ENCODE data around the gene PCDH1. TPM values are rescaled to one million over a fixed set of nuclear protein-coding genes. Genes with fewer than 3 reads are reported as not detected.

Gene PCDH1
- total and polyA plus RNA-seq, 2 of the 13 experiments (the other 11 are each of a cell fraction or from before 2014, with no cell fraction given) = 0.11 to 0.83 TPM

DNA sequence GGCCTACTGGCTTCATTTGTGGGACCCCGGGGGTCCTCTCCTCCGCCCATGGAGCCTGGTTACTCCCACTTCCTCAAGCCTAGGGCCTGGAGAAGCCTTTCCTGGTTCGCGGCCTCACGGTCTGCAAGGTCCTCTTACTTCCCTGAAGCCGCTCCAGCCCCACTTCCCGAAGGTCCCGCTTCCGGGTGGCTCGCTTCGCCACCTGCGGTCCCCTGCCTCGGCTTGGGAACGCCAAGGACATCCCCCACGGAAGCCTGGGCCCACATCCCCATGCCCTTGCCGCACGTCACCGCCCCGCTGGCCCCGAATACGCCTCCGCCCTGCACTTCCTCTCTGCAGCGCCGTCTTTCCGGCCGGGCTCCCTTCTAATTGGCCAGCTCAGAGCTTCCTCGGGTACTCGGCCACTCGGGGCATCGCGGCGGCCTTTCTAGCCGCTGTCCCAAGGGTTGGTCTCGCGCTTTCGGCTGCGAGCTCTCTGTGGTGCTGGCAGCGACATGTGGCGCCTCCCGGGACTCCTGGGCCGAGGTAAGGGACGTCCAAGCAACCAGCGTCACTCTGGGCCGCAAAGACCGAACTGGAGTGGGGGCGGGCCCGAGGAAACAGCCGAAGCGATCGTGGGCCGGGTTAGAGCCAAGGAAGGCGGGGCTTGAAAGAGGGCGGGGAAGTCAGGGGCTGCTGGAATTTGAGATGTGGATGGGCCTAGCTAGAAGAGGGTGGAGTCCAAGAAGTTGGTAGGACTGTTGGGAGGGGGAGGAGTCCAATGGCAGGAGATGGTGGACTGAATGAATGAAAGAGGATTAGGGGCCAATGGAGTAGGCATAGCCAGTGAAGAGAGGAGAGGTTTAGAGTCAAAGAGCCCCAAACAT is 45.5 kb upstream of the PCDH1 start, which contains the start of gene DELE1 (continued):
- TF ChIP-seq, protein P1, sequence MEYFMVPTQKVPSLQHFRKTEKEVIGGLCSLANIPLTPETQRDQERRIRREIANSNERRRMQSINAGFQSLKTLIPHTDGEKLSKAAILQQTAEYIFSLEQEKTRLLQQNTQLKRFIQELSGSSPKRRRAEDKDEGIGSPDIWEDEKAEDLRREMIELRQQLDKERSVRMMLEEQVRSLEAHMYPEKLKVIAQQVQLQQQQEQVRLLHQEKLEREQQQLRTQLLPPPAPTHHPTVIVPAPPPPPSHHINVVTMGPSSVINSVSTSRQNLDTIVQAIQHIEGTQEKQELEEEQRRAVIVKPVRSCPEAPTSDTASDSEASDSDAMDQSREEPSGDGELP (IDR thresholded peaks at IDR 0.05; ENCODE audit: borderline replicate concordance, low read depth) = no peak; the same call in 1 of the 2 replicates
- TF ChIP-seq ZNF180 (CRISPR knock-in tag; IDR thresholded peaks at IDR 0.05; ENCODE audit: borderline replicate concordance, low read depth) (no peak), MBD4 (IDR thresholded peaks at IDR 0.05; ENCODE audit: borderline replicate concordance, low read length) (no peak), ARNTL (CRISPR knock-in tag; IDR thresholded peaks at IDR 0.05) (peak; percentile 86), NFKBIZ (CRISPR knock-in tag; IDR thresholded peaks at IDR 0.05) (no peak), HCFC1 (IDR thresholded peaks at IDR 0.05; ENCODE audit: low read depth, low read length) (peak; percentile 9; the same call in 1 of the 2 replicates), ZNF761 (CRISPR knock-in tag; conservative IDR thresholded peaks at IDR 0.05) (peak; percentile 92; the same call in 1 of the 2 replicates), SIX1 (CRISPR knock-in tag; IDR thresholded peaks at IDR 0.05; ENCODE audit: borderline replicate concordance) (peak; percentile 48; the same call in 1 of the 2 replicates), MTA3 (CRISPR knock-in tag; IDR thresholded peaks at IDR 0.05) (no peak), THYN1 (CRISPR knock-in tag; IDR thresholded peaks at IDR 0.05; ENCODE audit: borderline replicate concordance, low read depth) (no peak), SOX13 (IDR thresholded peaks at IDR 0.05) (no peak), SOX13 (CRISPR knock-in tag; conservative IDR thresholded peaks at IDR 0.05 in 1 of 2, IDR thresholded peaks at IDR 0.05 in 1 of 2) (peak in 1 of 2 experiments; percentile 10; a peak in 2 of 4 replicates), ZNF12 (CRISPR knock-in tag; IDR thresholded peaks at IDR 0.05) (0 out of 2 replicates have a peak, but pooled peaks have one; percentile 19), ZNF766 (CRISPR knock-in tag; IDR thresholded peaks at IDR 0.05; ENCODE audit: borderline replicate concordance) (no peak), ZNF75D (CRISPR knock-in tag; IDR thresholded peaks at IDR 0.05; ENCODE audit: borderline replicate concordance) (no peak), CAMTA2 (CRISPR knock-in tag; IDR thresholded peaks at IDR 0.05; ENCODE audit: borderline replicate concordance) (no peak; the same call in 1 of the 2 replicates), ZKSCAN5 (CRISPR knock-in tag; IDR thresholded peaks at IDR 0.05) (no peak)
- TF ChIP-seq, protein P2, sequence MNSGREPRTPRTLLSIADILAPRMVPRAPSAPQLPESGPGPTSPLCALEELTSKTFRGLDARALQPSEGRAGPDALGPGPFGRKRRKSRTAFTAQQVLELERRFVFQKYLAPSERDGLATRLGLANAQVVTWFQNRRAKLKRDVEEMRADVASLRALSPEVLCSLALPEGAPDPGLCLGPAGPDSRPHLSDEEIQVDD (CRISPR knock-in tag; IDR thresholded peaks at IDR 0.05; ENCODE audit: borderline replicate concordance) = peak; percentile 14; the same call in 1 of the 2 replicates
- TF ChIP-seq, protein P3, sequence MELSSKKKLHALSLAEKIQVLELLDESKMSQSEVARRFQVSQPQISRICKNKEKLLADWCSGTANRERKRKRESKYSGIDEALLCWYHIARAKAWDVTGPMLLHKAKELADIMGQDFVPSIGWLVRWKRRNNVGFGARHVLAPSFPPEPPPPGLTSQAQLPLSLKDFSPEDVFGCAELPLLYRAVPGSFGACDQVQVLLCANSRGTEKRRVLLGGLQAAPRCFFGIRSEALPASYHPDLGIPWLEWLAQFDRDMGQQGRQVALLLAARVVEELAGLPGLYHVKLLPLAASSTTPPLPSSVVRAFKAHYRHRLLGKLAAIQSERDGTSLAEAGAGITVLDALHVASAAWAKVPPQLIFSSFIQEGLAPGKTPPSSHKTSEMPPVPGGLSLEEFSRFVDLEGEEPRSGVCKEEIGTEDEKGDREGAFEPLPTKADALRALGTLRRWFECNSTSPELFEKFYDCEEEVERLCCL (CRISPR knock-in tag; IDR thresholded peaks at IDR 0.05; ENCODE audit: borderline replicate concordance) = peak; percentile 47; the same call in 1 of the 2 replicates
- TF ChIP-seq, protein P4, sequence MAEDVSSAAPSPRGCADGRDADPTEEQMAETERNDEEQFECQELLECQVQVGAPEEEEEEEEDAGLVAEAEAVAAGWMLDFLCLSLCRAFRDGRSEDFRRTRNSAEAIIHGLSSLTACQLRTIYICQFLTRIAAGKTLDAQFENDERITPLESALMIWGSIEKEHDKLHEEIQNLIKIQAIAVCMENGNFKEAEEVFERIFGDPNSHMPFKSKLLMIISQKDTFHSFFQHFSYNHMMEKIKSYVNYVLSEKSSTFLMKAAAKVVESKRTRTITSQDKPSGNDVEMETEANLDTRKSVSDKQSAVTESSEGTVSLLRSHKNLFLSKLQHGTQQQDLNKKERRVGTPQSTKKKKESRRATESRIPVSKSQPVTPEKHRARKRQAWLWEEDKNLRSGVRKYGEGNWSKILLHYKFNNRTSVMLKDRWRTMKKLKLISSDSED (CRISPR knock-in tag; IDR thresholded peaks at IDR 0.05) = no peak
- TF ChIP-seq, protein P5, sequence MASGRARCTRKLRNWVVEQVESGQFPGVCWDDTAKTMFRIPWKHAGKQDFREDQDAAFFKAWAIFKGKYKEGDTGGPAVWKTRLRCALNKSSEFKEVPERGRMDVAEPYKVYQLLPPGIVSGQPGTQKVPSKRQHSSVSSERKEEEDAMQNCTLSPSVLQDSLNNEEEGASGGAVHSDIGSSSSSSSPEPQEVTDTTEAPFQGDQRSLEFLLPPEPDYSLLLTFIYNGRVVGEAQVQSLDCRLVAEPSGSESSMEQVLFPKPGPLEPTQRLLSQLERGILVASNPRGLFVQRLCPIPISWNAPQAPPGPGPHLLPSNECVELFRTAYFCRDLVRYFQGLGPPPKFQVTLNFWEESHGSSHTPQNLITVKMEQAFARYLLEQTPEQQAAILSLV (CRISPR knock-in tag; IDR thresholded peaks at IDR 0.05; ENCODE audit: borderline replicate concordance) = peak; percentile 70; the same call in 1 of the 2 replicates
